NCI-H524 treated with DMSO at 0.1 percent for 48 hours (cell line): Measurements from ENCODE around the gene LRFN3.
"Not testable (repeated sequence)": the region's sequence is repeated elsewhere in the genome, so short reads cannot be mapped to it uniquely, and the experiment has no call there.

Experiments
- DNase-seq: peaks from one replicate; lab custom pipeline; 2025; lab: John Stamatoyannopoulos, UW

The LRFN3 gene

DNA sequence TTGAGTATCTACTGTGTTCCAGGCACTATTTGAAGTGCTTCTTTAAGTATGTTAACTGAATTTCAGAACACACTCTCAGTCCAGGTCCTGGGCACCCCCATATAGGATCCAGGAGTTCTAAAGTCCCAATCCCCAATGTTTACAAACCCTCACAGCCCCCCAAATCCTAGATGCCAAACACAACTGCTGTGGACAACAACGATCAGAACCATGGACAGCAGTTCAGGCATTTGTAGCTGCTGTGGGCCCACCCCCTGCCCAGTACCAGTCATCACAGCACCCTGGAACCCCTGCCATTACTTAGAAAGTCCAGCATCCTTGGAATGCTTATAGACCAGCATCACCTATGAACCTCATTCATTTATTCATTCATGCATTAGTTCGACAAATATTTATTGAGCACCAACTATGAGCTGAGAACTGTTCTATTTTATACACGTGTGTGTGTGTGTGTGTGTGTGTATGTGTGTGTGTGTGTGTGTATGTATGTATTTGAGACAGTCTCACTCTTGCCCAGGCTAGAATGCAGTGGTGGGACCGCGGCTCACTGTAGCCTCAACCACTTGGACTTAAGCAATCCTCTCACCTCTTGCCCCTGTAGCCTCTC lies 39.5 kb downstream of the LRFN3 start:
- no peak for DNase-seq

DNA sequence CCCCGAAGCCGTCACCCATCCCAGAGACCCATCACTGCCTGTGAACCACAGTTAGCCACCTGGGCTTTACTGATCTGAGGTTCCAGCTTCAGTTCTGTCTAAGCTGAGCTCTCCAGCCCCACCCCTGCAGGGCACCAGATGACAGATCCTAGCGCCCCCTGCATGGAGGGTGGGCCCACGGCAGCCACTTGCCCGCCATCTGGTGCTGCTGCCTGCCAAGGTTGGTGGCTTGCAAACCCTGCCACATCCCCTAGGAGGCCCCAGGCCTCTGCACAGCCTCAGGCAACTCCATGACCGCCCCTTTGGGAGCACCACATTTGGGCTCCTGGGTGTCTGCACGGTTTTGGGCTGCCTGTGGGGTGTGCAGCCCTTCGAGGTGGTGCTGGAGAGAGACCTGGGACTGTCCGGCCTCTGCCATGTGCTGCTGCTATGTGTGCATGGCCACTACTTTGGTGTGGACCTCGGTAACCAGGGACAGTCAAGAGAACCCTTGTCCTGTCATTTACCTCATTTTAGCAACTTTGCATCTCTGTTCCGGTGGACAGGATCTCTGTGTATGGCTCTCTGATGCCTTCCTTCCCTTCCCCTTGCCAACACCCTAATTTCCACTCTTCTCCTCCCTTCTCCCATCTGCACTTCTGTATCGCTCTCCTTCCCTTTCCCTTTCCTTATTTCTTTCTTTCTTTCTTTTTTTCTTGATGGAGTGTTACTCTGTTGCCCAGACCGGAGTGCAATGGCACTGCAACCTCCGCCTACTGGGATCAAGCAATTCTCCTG lies 41.5 kb downstream of the LRFN3 start:
- DNase-seq = peak; percentile 80

DNA sequence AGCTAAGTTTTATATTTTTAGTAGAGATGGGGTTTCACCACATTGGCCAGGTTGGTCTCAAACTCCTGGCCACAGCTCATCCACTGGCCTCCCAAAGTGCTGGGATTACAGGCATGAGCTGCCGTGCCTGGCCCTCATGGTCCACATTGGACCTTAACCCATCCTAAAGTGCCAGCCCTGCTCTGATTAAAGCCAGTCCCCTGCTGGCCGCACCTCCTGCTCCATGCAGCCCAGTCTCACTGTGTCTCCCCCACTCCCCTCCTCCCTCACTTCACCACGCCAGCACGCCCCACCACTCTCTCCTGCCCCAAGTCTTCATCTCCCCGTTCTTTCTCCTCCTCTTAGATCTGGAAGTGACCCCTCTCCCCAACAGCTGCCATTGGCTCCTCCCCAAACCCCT lies 42.1 kb downstream of the LRFN3 start:
- DNase-seq = no peak

DNA sequence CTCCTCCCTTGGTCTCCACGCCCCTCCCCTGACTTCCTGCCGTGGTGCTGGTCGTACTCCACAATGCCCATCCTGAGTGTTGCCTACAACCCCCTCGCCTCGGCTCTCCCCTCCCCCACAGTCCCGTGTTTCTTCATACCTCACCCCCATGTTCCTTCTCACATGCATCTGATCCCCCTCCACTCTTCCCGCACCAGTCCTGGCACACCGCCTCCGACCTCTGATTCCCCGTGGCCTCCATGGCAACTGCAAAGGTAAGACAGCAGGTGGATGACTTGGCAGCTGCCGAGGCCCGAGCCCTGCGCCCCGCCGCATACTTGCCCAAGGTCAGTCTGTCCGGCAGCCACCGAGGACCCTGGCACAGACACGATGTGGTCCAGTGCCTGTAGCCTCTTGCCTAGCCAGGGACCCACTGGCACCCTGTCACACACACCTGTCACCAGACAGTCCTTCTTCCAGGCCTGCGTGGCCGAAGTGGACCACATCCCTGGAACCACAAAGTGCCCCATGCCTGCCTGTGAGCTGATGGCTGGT lies 42.7 kb downstream of the LRFN3 start:
- no peak for DNase-seq

DNA sequence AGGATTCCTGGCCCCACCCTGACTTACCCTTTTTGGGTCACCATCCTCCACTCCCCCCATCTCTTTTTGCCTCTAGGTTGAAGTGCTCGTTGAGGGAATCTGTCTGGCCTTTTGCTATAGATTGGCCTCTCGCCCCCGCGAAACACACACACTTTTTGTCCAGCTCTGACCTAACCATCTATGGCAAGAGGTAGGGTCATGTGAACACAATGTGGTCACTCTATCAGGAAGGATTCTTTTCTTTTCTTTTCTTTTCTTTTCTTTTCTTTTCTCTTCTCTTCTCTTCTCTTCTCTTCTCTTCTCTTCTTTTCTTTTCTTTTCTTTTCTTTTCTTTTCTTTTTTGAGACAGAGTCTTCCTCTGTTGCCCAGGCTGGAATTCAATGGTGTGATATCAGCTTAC lies 44.8 kb downstream of the LRFN3 start:
- not testable (repeated sequence) for DNase-seq

DNA sequence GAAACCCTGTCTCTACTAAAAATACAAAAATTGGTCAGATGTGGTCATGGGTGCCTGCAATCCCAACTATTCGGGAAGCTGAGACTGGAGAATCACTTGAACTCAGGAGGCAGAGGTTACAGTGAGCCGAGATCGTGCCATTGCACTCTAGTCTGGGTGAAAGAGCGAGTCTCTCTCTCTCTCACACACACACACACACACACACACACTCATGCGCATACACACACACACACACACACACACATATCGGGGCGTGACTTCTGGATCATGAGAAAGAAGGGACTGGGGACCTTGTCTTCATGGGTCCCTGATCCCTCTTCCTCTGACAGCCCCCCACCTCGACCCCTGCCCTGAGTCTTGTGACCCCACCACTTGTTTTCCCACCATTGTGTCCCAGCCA lies 47.0 kb downstream of the LRFN3 start:
- DNase-seq = no peak

DNA sequence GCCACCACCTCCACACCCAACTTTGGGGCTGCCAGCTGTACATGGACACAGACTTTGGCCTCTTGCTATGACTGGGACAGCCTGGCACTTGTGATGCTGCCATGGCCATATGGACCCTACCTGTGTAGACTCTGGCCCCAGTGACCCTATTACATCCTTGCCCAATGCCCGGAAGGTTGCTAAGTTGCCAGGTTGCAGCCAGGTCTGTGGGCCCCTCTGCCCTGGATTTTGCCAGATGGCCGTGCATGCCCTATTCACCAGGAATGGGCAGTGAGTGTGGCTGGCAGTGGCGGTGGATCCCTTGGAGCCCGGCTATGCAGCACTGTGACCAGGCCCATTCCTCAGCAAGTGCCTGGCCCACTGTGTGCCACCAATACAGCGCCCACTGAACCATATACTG lies 49.9 kb downstream of the LRFN3 start:
- no peak for DNase-seq

DNA sequence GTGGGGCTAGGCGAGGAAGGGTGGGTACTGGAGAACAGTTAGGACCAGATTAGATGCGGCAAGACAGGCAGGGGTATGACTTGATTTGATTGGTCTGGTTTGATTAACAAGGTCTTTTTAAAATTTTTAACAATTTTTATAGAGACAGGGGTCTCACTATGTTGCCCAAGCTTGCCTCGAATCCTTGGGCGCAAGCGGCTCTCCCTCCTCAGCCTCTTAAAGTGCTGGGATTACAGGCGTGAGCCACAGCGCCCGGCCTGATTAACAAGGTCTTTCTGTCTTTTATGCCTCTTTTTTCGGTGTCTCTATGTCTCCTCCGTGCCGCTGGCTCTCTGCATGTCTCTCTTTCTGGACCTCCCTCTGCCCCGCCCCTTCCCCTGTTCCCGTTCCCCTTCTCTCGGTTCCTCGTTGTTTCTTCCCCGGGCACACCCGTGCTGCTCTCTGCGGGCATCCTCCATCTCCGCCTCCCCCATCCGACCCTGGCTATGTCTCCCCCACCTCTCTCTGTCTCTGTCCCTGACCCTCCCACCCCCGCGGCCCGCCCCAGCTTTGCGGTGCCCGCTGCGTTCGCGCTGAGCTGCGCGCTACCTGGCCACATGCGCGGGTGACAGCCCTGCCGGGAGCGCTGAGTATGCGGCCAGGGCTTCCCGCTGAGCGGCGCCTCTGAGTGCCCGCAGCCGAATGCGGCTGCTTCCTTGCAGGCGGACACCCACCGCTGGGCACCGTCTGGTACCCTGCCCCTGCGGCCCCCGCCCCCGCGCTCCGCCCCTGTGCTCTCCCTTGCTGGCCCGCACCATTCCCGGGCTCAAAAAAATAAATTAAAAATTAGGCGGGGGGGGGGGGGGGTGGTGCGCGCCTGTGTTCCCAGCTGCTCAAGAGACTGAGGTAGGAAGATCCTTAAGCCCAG lies 50.7 kb downstream of the LRFN3 start:
- DNase-seq = peak; percentile 45

DNA sequence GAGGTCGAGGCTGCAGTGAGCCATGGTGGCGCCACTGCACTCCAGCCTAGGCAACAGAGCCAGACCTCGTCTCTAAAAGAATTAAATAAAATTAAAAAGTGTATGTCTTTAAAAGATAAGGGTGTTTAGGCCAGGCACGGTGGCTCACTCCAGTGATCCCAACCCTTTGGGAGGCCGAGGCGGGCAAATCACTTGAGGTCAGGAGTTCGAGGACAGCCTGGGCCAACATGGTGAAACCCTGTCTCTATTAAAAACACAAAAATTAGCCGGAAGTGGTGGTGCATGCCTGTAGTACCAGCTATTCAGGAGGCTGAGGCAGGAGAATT lies 51.4 kb downstream of the LRFN3 start:
- DNase-seq = no peak

DNA sequence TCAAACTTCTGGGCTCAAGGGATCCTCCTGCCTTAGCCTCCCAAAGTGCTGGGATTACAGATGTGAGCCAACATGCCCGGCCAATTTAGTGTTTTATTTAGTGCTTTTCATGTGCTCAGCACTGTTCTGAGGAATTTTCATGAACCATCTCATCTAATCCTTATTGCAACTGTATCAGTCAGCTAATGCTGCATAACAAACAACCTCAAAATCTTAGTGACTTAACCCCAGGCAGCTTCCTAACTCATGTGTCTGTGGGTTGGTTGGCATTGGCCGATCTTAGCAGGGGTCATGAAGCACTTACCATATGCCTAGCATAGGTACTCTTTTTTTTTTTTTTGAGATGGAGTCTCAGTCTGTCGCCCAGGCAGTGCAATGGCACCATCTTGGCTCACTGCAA lies 52.6 kb downstream of the LRFN3 start:
- no peak for DNase-seq

DNA sequence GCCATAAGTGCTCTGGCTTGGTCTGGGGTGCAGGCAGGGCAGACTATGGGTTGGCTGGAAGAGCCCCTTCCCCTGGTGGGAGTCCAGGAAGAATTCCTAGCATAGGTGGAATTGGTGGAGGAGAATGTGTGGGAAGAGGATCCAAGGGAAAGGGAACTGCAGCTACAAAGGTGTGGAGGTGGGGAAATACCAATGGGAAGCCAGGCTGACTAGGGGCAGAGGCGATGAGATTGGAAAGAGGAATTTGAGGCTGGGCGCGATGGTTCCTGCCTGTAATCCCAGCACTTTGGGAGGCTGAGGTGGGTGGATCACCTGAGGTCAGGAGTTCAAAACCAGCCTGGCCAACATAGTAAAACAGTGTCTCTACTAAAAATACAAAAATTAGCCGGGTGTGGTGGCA lies 54.0 kb downstream of the LRFN3 start:
- DNase-seq = no peak

DNA sequence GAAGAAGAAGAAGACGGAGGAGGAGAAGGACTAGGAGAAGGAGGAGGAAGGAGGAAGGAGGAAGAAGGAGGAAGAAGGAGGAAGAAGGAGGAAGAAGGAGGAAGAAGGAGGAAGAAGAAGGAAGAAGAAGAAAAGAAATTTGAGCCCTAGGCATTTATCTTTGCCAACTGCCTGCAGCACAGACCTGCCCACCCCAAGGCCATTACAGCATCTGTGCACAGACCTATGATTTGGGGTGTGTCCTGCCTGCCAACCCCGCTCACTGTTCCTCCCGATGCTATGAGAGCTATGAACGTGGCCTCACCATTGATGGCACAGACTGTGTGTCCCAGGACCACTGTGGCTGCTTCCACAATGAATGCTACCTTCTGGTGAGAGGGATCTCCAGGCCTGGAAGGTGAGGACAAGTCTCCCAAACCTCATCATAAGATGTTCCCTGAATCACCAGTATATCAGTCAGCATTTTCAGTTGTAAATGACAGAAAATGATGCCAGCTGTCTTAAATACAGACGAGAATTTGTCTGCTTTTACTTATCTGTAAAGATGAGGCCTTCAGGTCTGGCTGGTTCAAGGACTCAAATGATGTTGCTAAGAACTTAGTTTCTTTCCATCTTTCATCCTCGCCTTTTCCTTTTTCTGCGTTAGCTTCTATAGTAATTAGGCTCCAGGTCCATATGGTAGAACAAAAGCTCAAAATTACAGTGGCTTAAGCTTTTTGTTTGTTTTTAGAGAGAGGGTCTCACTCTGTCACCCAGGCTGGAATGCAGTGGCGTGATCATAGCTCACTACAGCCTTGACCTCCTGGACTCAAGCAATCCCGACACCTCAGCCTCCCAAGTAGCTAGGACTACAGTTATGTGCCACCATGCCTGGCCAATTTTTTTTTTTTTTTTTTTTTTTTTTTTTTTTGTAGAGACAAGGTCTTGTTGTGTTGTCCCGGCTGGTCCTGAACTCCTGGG lies 54.9 kb downstream of the LRFN3 start:
- no peak for DNase-seq

DNA sequence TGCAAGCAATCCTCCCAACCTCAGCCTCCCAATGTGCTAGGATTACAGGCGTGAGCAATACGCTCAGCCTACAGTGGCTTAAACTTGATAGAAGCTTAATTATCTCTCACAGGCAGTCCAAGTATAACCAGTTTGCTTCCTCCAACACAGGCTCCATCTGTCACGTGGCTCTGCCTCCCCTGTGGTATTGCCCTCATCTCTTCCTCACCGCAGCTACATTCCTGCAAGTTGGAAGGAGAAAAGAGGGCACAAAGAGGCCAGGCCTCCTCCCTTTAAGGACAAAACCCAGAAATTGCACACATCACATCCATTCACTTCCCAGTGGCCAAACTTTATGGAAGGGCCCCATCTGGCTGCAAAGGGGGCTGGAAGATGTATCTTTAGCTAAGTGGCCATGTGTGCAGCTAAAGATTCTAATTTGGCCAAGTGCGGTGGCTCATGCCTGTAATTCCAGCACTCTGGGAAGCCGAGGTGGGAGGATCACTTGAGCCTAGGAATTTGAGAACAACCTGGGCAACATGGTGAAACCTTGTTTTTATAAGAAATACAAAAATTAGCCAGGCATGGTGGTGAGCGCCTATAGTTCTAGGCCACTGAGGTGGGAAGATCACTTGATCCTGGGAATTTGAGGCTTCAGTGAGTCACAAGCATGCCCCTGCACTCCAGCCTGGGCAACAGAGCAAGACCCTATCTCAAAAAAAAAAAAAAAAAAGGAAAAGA lies 55.7 kb downstream of the LRFN3 start:
- peak; percentile 60 for DNase-seq

DNA sequence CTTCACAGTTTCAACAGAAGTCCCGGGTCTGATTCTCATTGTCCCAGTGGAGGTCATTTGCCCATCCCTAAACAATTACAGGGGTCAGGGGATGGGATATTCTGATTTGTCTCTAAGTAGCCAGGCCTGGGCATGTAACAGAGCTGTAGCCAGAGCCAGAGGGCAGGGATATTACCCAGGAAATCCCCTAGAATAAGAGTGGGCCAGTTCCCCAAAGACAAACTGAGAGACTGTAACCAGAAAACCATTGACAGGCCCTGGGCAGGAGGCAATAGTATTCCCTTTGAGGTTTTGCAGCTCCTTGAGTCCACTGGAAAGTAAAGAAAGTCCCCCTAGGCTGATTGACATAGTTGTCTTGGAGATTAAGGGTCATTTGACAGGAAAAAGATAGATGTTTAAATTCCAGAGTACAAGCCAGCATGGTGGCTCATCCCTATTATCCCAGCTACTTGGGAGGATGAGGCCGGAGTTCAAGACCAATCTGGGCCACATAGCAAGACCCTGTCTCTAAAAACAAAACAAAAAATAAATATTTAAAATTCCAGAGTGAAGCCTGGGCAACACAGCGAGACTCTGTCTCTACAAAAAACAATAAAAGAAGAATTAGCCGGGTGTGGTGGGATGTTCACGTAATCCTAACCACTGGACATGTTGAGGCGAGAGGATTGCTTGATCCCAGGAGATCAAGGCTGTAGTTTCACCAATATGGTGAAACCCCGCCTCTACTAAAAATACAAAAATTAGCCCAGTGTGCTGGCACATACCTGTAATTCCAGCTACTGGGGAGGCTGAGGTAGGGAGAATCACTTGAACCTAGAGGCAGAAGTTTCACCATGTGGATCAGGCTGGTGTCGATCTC lies 57.0 kb downstream of the LRFN3 start:
- DNase-seq = no peak

DNA sequence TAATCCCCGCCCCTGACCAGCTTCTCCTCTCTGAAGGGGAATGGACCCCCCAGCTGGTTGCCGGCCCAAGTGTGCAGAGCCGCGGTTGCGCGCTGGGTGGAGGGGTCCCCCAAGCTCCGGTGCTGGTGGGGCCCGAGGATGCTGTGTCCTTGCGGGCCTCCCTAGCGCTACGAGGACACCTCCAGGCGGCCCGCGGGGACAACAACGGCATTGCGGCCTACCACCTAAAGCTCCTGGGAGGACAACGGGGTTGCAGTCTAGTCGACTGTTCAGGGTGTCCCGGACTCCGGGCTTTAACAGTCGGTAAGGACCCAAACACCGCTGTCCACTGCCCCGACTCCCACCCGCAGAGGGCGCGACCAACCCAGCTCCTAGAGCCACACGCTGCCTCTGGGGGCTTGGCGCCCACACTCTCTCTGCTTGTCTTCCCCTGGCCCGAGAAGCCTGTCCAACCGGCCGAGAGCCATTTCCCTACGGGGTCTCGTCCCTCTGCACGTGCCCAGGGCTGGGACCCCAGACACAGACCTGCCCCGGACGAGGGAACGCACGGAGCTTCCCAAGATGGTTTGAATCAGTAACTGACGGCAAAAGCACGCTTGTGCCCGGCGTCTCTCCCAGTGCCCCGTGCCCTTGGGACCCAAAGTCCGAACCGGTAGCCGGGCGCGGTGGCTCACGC lies 57.9 kb downstream of the LRFN3 start:
- no peak for DNase-seq
